ENCODE measurements around the gene MCCC2.
"Not testable (repeated sequence)": the region's sequence is repeated elsewhere in the genome, so short reads cannot be mapped to it uniquely, and the experiment has no call there.

The MCCC2 gene

GRCh38 chr5:71600783-71601182 is 13.6 kb downstream of the MCCC2 start:
- DNase-seq (ENCODE audit: low spot score), result no peak

- no peak for DNase-seq (ENCODE audit: low spot score)
Measured at GRCh38 chr5:71601222-71602026, 14.3 kb downstream of the MCCC2 start.

GRCh38 chr5:71609916-71610315 is 22.8 kb downstream of the MCCC2 start:
- DNase-seq (ENCODE audit: low spot score), result not testable (repeated sequence)

DNA sequence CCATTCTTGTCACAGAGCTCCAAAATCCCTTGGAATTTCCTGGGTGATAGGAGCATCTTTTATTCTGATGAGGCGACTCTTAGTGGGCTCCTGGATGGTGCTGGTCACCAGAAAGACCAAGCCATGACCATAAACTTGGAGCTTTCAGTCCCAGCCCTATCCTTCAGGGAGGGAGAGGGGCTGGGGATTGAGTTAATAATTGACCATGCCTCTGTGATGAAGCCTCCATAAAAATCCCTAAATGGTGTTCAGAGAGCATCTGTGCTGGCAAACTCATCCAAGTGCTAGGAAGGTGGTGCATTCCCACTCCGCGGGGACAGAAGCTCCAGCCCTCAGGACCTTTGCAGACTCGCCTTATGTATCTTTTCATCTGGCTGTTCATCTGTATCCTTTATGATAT is 28.7 kb downstream of the MCCC2 start:
- DNase-seq (ENCODE audit: low spot score), result no peak

GRCh38 chr5:71620630-71621029 is 33.5 kb downstream of the MCCC2 start:
- no peak for DNase-seq (ENCODE audit: low spot score)

DNA sequence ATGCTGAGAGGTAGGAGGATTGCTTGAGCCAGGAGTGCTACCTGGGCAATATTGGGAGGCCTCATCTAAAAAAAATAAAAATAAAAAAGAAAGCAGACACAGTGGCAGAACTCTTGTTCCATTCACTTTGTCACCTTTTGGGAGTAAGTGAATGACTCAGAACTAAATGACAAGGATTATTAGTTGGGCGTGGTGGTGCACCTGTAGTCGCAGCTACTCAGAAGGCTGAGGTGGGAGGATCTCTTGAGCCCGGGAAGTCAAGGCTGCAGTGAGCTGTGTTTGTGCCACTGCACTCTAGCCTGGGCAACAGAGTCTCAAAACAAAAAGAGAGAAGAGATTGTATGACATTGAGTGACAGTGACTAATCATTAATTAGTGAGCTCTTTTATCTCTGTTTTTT is 34.1 kb downstream of the MCCC2 start:
- no peak for DNase-seq (ENCODE audit: low spot score)

- no peak for DNase-seq (ENCODE audit: low spot score)
Measured at GRCh38 chr5:71621741-71622140, 34.6 kb downstream of the MCCC2 start.

GRCh38 chr5:71623221-71623794 is 36.2 kb downstream of the MCCC2 start:
- DNase-seq (ENCODE audit: low spot score), result no peak

- DNase-seq (ENCODE audit: low spot score), result no peak
Measured at GRCh38 chr5:71629950-71630349, 42.8 kb downstream of the MCCC2 start.

- DNase-seq (ENCODE audit: low spot score), result no peak
Measured at GRCh38 chr5:71631070-71631469, 43.9 kb downstream of the MCCC2 start.

DNA sequence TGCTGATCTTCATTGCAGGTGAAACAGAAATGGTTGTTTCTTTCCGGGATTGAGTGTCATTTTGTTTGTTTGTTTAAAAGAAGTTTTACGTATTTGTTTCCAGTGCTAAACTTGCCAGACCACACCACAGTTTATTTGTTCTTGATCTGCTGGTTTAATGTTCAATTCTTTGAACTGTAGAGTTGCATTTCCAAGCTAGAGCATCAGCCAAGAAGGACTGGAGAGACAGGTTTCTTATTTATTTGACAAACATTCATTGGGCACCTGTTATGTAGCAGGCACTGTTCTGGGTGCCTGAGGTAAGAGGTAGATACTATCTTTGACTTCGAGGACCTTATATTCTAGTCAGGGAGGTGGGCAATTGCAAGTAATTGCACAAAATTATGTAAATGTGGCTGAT is 45.0 kb downstream of the MCCC2 start:
- no peak for DNase-seq (ENCODE audit: low spot score)

DNA sequence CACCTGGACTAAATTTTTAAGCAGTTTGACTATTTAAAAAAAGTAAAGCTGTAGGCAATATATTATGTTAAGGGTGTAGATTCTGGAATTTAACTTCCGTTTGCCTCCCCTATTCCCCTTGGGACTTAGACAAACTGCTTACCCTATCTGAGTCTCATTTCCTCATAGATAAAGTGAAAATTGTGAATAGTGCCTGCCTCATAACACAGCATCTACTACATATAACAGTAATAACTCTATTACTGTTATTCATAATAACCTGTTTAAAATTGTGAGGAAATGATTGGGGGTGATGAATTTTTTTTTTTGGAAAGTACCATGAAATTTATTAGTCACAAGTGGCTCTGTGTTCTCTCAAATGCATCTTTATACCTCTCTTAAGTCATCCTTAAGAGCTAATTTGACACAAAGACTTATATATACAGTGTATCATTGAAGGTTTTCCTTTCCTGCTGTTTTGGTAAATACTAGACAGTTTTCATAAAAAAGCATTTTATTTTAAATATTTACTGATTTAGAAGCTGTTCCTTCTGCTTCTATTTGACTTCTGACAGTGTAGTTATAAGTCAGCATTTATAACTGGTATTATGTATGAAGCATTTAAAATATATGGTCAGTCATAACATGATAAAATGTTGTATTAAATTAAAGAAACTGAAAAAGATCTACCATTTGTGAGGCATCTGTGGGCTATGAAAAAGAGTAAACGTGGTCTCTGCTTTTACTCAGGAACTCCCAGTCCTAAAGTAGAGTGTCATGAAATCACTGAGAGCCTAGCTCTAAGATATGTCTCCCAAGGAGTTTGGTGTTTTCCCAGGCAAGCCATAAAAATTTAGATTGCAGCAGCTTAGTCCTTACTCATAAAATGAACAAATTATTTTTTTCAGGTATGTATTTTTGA is 46.4 kb downstream of the MCCC2 start:
- no peak for DNase-seq (ENCODE audit: low spot score)

GRCh38 chr5:71637133-71637532 is 50.0 kb downstream of the MCCC2 start:
- DNase-seq (ENCODE audit: low spot score), result no peak

- no peak for DNase-seq (ENCODE audit: low spot score)
Measured at GRCh38 chr5:71640408-71640807, 53.3 kb downstream of the MCCC2 start.

- no peak for DNase-seq (ENCODE audit: low spot score)
Measured at GRCh38 chr5:71645030-71645429, 57.9 kb downstream of the MCCC2 start.

GRCh38 chr5:71650940-71651339 is 63.8 kb downstream of the MCCC2 start:
- DNase-seq (ENCODE audit: low spot score), result not testable (repeated sequence)

DNA sequence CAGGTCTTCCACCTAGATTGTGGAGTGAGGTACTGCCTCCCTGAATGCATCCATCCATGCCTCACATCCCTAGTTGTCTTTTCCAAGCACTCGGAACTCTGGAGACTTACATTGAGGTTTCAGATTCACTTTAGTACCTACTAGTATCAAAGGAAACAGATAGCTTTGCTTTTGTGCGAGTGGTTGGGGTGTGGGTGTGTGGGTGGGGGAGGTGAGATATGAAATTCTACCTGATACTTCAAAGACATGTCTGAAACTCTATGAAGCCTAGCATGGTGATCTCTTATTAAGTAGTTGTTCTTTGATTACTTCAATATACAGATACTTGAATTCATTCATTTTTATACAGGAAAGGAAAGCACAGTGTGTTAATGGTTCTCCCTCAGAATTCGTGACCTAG is 64.4 kb downstream of the MCCC2 start:
- no peak for DNase-seq (ENCODE audit: low spot score)

DNA sequence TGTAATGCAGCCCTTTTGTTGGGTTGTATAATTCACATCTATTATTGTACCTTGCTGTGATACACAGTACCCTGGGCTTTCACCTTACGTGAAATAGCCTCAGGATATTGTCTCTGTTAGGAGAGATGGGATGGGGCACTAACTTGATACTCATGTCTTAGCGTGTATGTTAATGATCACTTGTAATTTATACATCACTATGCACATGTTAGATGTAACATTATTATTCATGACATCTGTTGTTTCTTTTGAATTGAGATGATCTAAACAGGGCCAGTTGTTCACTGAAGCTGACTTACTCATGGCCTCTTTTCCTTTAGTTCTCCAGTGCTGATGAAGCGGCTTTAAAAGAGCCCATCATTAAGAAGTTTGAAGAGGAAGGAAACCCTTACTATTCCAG is 65.2 kb downstream of the MCCC2 start:
- DNase-seq (ENCODE audit: low spot score), result no peak

- no peak for DNase-seq (ENCODE audit: low spot score)
Measured at GRCh38 chr5:71652803-71653543, 65.8 kb downstream of the MCCC2 start.

DNA sequence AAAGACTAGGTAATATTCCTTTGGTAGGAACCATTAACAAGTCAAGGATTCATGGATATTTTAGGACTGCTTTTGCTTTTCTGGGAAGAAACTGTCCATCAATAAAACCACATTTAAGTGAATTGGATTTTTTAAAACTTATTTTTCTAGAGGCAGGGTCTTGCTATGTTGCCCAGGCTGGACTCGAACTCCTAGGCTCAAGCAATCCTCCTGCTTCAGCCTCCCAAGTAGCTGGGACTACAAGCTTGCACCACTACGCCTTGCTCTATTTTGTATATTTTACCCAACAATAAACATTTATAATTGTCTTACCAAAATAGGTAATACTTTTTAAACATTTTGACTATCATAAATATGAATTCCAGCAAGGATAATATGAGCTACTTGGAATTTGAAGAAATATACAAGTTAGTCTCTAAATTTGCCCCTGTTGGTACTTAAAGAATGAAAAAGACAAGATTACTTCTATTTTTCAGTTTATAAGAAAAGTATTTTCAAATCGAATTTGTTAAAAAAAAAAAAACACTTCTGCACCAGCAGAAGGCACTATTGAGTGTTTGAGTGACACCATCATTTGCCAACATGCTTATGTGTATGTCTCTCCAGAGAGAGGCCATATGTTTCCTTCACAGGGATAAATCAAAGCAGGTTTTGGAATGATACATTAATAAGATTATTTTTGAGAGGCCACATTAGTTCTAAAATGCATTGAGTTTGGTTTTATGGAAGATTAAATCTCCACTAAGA is 71.9 kb downstream of the MCCC2 start:
- DNase-seq (ENCODE audit: low spot score), result no peak

GRCh38 chr5:71662381-71662780 is 75.2 kb downstream of the MCCC2 start:
- no peak for DNase-seq (ENCODE audit: low spot score)
